OCI-LY7 (cell line): ENCODE measurements around the gene SH2B2. TPM values are rescaled to one million over a fixed set of nuclear protein-coding genes. Genes with fewer than 3 reads are reported as not detected.

Experiments
- BruUV-seq: library from RNA; stranded (reverse); fragments of 400-500 nt; replicated peaks from 2 replicates; lab custom pipeline; 2021; lab: Mats Ljungman, UMichigan
- CTCF ChIA-PET: fragments of 300-600 bp; sonication (Branson Sonifier 250); formaldehyde crosslinking; loops from one replicate; lab custom pipeline; 2022; ENCODE audit warnings: antibody characterized with exemption; ENCODE audit not compliant: unreplicated experiment; lab: Charles Lee
- POLR2A ChIA-PET: fragments of 300-600 bp; sonication (Branson Sonifier 250); formaldehyde crosslinking; loops from one replicate; lab custom pipeline; 2022; ENCODE audit warnings: antibody characterized with exemption; lab: Charles Lee
- DNase-seq: peaks from one replicate; pipeline ENCODE4 v3.0.0-alpha.2; 2015; ENCODE audit warnings: low spot score
- H2AFZ ChIP-seq: fragments of 200-600 bp; sonication (generic), shearing (Covaris generic); 2 replicates; pipeline ENCODE4 v1.6.1; 2014; ENCODE audit warnings: mild to moderate bottlenecking, antibody characterized with exemption, low read length, moderate library complexity
- H3K27ac ChIP-seq: fragments of 200-600 bp; sonication (generic); 2 replicates; pipeline ENCODE4 v1.5.1; 2014; ENCODE audit warnings: mixed run types, low read depth, mild to moderate bottlenecking, moderate library complexity, low read length, inconsistent platforms; ENCODE audit not compliant: poor library complexity, severe bottlenecking
- H3K36me3 ChIP-seq: fragments of 200-600 bp; sonication (generic); 2 replicates; pipeline ENCODE4 v1.6.1; 2014; ENCODE audit warnings: mild to moderate bottlenecking, antibody characterized with exemption, low read length, moderate library complexity, mixed read lengths; ENCODE audit not compliant: insufficient read depth
- H3K4me1 ChIP-seq: fragments of 200-600 bp; sonication (generic); 2 replicates; pipeline ENCODE4 v1.5.1; 2014; ENCODE audit warnings: mild to moderate bottlenecking, low read length; ENCODE audit not compliant: insufficient read depth, poor library complexity, severe bottlenecking
- H3K4me2 ChIP-seq: fragments of 200-600 bp; sonication (generic); 2 replicates; pipeline ENCODE4 v1.6.1; 2014; ENCODE audit warnings: mild to moderate bottlenecking, low read length
- H3K4me3 ChIP-seq: fragments of 200-600 bp; sonication (generic); 2 replicates; pipeline ENCODE4 v1.5.1; 2014; ENCODE audit warnings: mild to moderate bottlenecking, low read depth, low read length; ENCODE audit not compliant: poor library complexity, severe bottlenecking
- H3K79me2 ChIP-seq: fragments of 200-600 bp; sonication (generic); 2 replicates; pipeline ENCODE4 v1.6.1; 2016; ENCODE audit warnings: low read depth, mild to moderate bottlenecking, low read length, moderate library complexity, mixed read lengths; ENCODE audit not compliant: insufficient read depth
- H3K9me2 ChIP-seq: fragments of 200-600 bp; sonication (generic); 2 replicates; pipeline ENCODE4 v1.6.1; 2016; ENCODE audit warnings: mild to moderate bottlenecking, low read length, mixed read lengths; ENCODE audit not compliant: insufficient read depth
- H3K9me3 ChIP-seq: fragments of 200-600 bp; sonication (generic); 2 replicates; pipeline ENCODE4 v1.6.1; 2014; ENCODE audit warnings: mild to moderate bottlenecking, mixed run types, low read length, mixed read lengths
- H4K20me1 ChIP-seq: fragments of 200-600 bp; sonication (generic); 2 replicates; pipeline ENCODE4 v1.6.1; 2014; ENCODE audit warnings: mild to moderate bottlenecking, antibody characterized with exemption, low read length, moderate library complexity, mixed read lengths; ENCODE audit not compliant: insufficient read depth
- EZH2phosphoT487 ChIP-seq: fragments of 200-600 bp; sonication (generic); IDR thresholded peaks from 2 replicates; pipeline ENCODE4 v1.6.1; 2018; ENCODE audit warnings: low read depth, borderline replicate concordance, mild to moderate bottlenecking, mixed run types, antibody characterized with exemption, low read length, moderate library complexity, mixed read lengths
- intact Hi-C: fragments of 100-400 bp; cut with micrococcal nuclease; formaldehyde crosslinking; loops from one replicate; pipeline ENCODE4 v1.10.0; 2022; ENCODE audit not compliant: unreplicated experiment
- total RNA-seq, 2 experiments: library from RNA; depleted of rRNA in 1 of 2; stranded (reverse); fragments of >200 nt in 1 of 2; shearing (Covaris generic) in 1 of 2; gene quantifications; 2 replicates each; pipeline ENCODE4 v1.2.3, GENCODE V29; 2014 to 2022
- TF ChIP-seq, protein P1 (sequence below): fragments of 200-600 bp; sonication (generic); conservative IDR thresholded peaks from 2 replicates; pipeline ENCODE4 v1.5.1; 2014; ENCODE audit warnings: mild to moderate bottlenecking, antibody characterized with exemption, low read length, moderate library complexity, mixed read lengths

SH2B2 gene
- total RNA-seq, 2 experiments from 2014 or later = 42.0 to 131 TPM

- TF ChIP-seq, protein P1, sequence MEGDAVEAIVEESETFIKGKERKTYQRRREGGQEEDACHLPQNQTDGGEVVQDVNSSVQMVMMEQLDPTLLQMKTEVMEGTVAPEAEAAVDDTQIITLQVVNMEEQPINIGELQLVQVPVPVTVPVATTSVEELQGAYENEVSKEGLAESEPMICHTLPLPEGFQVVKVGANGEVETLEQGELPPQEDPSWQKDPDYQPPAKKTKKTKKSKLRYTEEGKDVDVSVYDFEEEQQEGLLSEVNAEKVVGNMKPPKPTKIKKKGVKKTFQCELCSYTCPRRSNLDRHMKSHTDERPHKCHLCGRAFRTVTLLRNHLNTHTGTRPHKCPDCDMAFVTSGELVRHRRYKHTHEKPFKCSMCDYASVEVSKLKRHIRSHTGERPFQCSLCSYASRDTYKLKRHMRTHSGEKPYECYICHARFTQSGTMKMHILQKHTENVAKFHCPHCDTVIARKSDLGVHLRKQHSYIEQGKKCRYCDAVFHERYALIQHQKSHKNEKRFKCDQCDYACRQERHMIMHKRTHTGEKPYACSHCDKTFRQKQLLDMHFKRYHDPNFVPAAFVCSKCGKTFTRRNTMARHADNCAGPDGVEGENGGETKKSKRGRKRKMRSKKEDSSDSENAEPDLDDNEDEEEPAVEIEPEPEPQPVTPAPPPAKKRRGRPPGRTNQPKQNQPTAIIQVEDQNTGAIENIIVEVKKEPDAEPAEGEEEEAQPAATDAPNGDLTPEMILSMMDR = no peak
- no peak for TF ChIP-seq EZH2phosphoT487
- POLR2A ChIA-PET = no interaction called here
- BruUV-seq = no TSS peak
Observed at GRCh38 chr7:102255916-102256315, 30.8 kb upstream of the SH2B2 start.

GRCh38 chr7:102258073-102258748 lies 28.5 kb upstream of the SH2B2 start:
- H3K4me2 ChIP-seq = no peak overlapping the region

More at GRCh38 chr7:102255916-102256315, 30.8 kb upstream of the SH2B2 start:
- Histone ChIP-seq H3K36me3 (peaks cover 53% of the 10 kb centered on the region), H3K4me1 (peaks cover 16% of the 10 kb centered on the region), H2AFZ (no peak overlapping the region), H4K20me1 (no peaks in the 10 kb centered on the region), H3K4me3 (no peak overlapping the region), H3K9me3 (no peaks in the 10 kb centered on the region), H3K4me2 (no peak overlapping the region), H3K79me2 (peaks cover 12% of the 10 kb centered on the region; the same call in 1 of the 2 replicates), H3K9me2 (no peaks in the 10 kb centered on the region), H3K27ac (no peak overlapping the region)
- intact Hi-C loops = no loop called here
- CTCF ChIA-PET = no interaction called here
- DNase-seq = no peak

More at GRCh38 chr7:102258073-102258748, 28.5 kb upstream of the SH2B2 start:
- Histone ChIP-seq H3K9me3 (no peaks in the 10 kb centered on the region), H3K4me1 (no peaks in the 10 kb centered on the region), H3K9me2 (no peaks in the 10 kb centered on the region), H4K20me1 (no peaks in the 10 kb centered on the region), H3K79me2 (no peaks in the 10 kb centered on the region), H3K27ac (no peak overlapping the region), H2AFZ (no peak overlapping the region), H3K36me3 (peaks cover 33% of the 10 kb centered on the region; the same call in 1 of the 2 replicates), H3K4me3 (no peak overlapping the region)
- TF ChIP-seq EZH2phosphoT487 = no peak
- TF ChIP-seq, protein P1 = no peak
- POLR2A ChIA-PET = no interaction called here
- intact Hi-C loops = no loop called here
- DNase-seq = no peak
- CTCF ChIA-PET = interaction anchor here (0.5 kb wide), 1 partner anchor 1855 kb away, joined by 3 read pairs; no protein-coding TSS in a partner anchor
- BruUV-seq = no TSS peak
